Tibial artery (tissue), 4 donors: ENCODE data around the gene SHISAL1.
"Not testable (repeated sequence)": the region's sequence is repeated elsewhere in the genome, so short reads cannot be mapped to it uniquely, and the experiment has no call there.

Experiments
- DNase-seq, 2 donors: peaks; one replicate each; pipeline ENCODE4 v3.0.0-alpha.2; 2019
- H3K27ac ChIP-seq, 2 donors: fragments of 200-600 bp; sonication (generic) in 1 of 2; 1 replicate in 1 of 2; 2 replicates in 1 of 2; pipeline ENCODE4 v1.5.1; 2018 to 2019; ENCODE audit warnings: mild to moderate bottlenecking in 1 of 2
- H3K27me3 ChIP-seq, 2 donors: fragments of 200-600 bp; sonication (generic) in 1 of 2; one replicate each; pipeline versions ENCODE4 v1.5.1 to v1.6.0; 2016 to 2019
- H3K36me3 ChIP-seq, 3 donors: fragments of 200-600 bp; sonication (generic) in 2 of 3; one replicate each; pipeline ENCODE4 v1.5.1; 2016 to 2019; ENCODE audit warnings: mild to moderate bottlenecking in 2 of 3
- H3K4me1 ChIP-seq, 4 donors: fragments of 200-600 bp; sonication (generic) in 2 of 4; 1 replicate in 3 of 4; 2 replicates in 1 of 4; pipeline ENCODE4 v1.5.1; 2016 to 2019
- H3K4me3 ChIP-seq, 2 donors: fragments of 200-600 bp; sonication (generic) in 1 of 2; 1 replicate in 1 of 2; 2 replicates in 1 of 2; pipeline ENCODE4 v1.5.1; 2018 to 2019; ENCODE audit warnings: mild to moderate bottlenecking in 2 of 2
- H3K9me3 ChIP-seq, 3 donors: fragments of 200-600 bp; sonication (generic) in 1 of 3; one replicate each; pipeline ENCODE4 v1.5.1; 2016 to 2019
- CTCF ChIP-seq, 2 experiments: fragments of 200-600 bp in 1 of 2; fragments of 450-650 bp in 1 of 2; IDR thresholded peaks; one replicate each; pipeline ENCODE4 v1.5.1; 2017 to 2019; ENCODE audit warnings: antibody characterized with exemption in 2 of 2, mild to moderate bottlenecking in 1 of 2, moderate library complexity in 1 of 2
- intact Hi-C: fragments of 100-400 bp; cut with DNase I; formaldehyde crosslinking; loops from one replicate; pipeline ENCODE4 v1.15.0; 2023; ENCODE audit warnings: low total_unique reads

The SHISAL1 gene

GRCh38 chr22:44307509-44308169 is 5.1 kb downstream of the SHISAL1 start:
- peaks cover 0 to 4% (median 0%) of the 10 kb centered on the region in 4 donors for H3K4me1 ChIP-seq
- TF ChIP-seq CTCF (IDR thresholded peaks at IDR 0.05) = no peak
- H3K27me3 ChIP-seq = peaks cover 0 to 4% of the 10 kb centered on the region in 2 donors
- no peaks in the 10 kb centered on the region for H3K36me3 ChIP-seq
- intact Hi-C loops = no loop called here
- DNase-seq = no peak
- no peaks in the 10 kb centered on the region for H3K9me3 ChIP-seq
- no peak overlapping the region for H3K27ac ChIP-seq
- no peak overlapping the region for H3K4me3 ChIP-seq

GRCh38 chr22:44305888-44306287 is 6.9 kb downstream of the SHISAL1 start:
- intact Hi-C loops = no loop called here

GRCh38 chr22:44305455-44305854 is 7.3 kb downstream of the SHISAL1 start:
- TF ChIP-seq CTCF (IDR thresholded peaks at IDR 0.05) = no peak
- no peak overlapping the region for H3K27ac ChIP-seq
- no peak overlapping the region for H3K4me3 ChIP-seq
- no peaks in the 10 kb centered on the region for H3K9me3 ChIP-seq
- no peak for DNase-seq
- H3K36me3 ChIP-seq = no peaks in the 10 kb centered on the region
- H3K27me3 ChIP-seq = peaks cover 0 to 13% of the 10 kb centered on the region in 2 donors
- peaks cover 0 to 4% (median 0%) of the 10 kb centered on the region in 4 donors for H3K4me1 ChIP-seq
- intact Hi-C loops = no loop called here

More at GRCh38 chr22:44305888-44306287, 6.9 kb downstream of the SHISAL1 start:
- no peak for TF ChIP-seq CTCF (IDR thresholded peaks at IDR 0.05)
- no peak for DNase-seq
- no peaks in the 10 kb centered on the region for H3K9me3 ChIP-seq
- peaks cover 0 to 4% (median 0%) of the 10 kb centered on the region in 4 donors for H3K4me1 ChIP-seq
- H3K36me3 ChIP-seq = no peaks in the 10 kb centered on the region
- no peak overlapping the region for H3K27ac ChIP-seq
- H3K4me3 ChIP-seq = no peak overlapping the region
- peaks cover 0 to 9% of the 10 kb centered on the region in 2 donors for H3K27me3 ChIP-seq

- Histone ChIP-seq H3K9me3 (no peaks in the 10 kb centered on the region), H3K27ac (no peak overlapping the region), H3K27me3 (peaks cover 0 to 18% of the 10 kb centered on the region in 2 donors), H3K4me3 (no peak overlapping the region), H3K4me1 (peaks cover 0 to 4% (median 0%) of the 10 kb centered on the region in 4 donors), H3K36me3 (no peaks in the 10 kb centered on the region)
- intact Hi-C loops = no loop called here
- DNase-seq = no peak
- TF ChIP-seq CTCF (IDR thresholded peaks at IDR 0.05) = no peak
These were observed 7.8 kb downstream of the SHISAL1 start for GRCh38 chr22:44304911-44305310.

GRCh38 chr22:44304354-44304753 is 8.4 kb downstream of the SHISAL1 start:
- no peak for DNase-seq
- no peak for TF ChIP-seq CTCF (IDR thresholded peaks at IDR 0.05)

GRCh38 chr22:44302363-44302762 is 10.4 kb downstream of the SHISAL1 start:
- intact Hi-C loops, H3K9me3 ChIP-seq, H3K36me3 ChIP-seq, H3K27ac ChIP-seq, H3K4me1 ChIP-seq, DNase-seq, H3K4me3 ChIP-seq: not testable (repeated sequence)
- peaks cover 0 to 18% of the 10 kb centered on the region in 2 donors for H3K27me3 ChIP-seq

More at GRCh38 chr22:44304354-44304753, 8.4 kb downstream of the SHISAL1 start:
- Histone ChIP-seq H3K9me3 (no peaks in the 10 kb centered on the region), H3K4me3 (no peak overlapping the region), H3K27ac (no peak overlapping the region), H3K27me3 (peaks cover 0 to 18% of the 10 kb centered on the region in 2 donors), H3K4me1 (peaks cover 0 to 4% (median 0%) of the 10 kb centered on the region in 4 donors), H3K36me3 (no peaks in the 10 kb centered on the region)
- intact Hi-C loops = no loop called here
